ENCODE data around the gene CLSTN2.

Gene CLSTN2

GRCh38 chr3:140148824-140149390 is 213.9 kb downstream of the CLSTN2 start:
- DNase-seq (ENCODE audit: low read depth in 2 of 2) = no peak

DNA sequence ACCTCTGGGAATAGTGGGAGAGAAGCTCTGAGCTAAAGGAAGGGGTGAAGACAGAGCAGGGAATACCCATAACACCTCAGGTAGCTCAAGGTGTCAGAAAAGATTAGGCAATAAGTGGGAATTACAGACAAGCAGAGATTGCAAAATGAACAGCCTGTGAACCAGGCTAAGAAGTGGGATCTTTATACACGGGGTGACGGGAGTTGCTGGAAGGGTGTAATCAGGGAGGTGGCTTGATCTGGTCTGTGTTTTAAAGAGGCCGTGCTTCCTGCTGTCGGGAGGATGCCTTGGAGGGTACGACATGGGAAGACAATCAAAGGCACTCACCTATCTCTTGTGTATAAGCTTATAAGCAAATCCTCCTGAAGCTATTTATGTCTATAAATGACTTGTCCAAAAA is 216.3 kb downstream of the CLSTN2 start:
- DNase-seq (ENCODE audit: low read depth in 2 of 2) = no peak

DNA sequence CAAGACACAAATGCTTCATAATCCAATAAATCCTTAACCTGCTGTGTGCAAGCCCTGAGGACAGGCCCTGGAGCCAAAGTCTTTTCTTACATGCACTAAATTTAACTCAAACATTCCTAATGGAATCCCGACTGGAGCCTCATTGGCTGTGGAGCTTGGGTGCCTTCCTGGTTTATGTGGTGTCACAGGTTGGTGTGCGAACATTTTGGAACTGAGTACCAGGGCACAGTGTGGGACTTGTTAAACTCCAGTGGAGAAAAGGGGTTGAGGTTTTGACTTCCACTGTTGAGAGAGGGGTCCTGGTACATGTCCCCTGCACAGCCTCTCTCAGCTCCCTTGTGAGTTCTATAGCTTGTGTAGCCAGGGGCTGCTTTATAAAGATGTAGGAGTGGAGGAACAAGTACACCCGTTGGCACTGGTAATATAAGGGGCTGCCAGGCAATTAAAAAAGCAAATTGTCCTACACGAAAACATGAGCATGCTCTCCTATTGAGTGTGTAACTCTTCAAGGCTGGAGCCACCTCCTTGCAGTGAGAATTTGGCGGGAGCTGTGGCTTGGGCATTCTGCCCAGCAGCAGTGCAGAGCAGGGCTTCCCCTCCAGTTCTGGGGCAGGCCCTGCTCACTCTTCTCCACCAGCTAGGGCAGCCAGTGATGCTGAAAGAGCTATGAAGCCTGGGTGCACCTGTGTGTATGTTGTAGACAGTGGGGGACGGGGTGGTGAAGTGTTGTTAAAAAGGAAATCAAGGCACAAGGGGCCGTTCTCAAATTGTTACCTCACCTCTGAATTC is 218.1 kb downstream of the CLSTN2 start:
- no peak for DNase-seq (ENCODE audit: low read depth in 2 of 2)

DNA sequence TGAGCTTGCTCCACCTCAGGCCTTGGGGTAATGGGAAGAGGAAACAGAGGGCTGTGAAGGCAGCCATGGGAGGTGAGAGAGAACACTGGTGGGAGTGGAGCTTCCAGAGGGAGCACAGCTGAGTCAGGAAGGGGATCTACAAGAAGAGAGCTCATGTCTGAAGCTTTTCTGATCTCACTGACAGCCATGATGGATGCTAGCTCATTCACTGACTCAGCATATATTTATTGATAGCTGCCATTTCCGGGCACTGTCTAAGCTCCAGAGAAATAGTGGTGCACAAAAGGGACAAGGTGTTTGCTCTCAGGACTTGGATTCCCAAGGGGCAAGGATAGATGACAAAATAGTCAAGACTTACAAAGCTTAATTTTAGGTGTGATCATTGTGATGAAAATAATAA is 218.8 kb downstream of the CLSTN2 start:
- no peak for DNase-seq (ENCODE audit: low read depth in 2 of 2)

DNA sequence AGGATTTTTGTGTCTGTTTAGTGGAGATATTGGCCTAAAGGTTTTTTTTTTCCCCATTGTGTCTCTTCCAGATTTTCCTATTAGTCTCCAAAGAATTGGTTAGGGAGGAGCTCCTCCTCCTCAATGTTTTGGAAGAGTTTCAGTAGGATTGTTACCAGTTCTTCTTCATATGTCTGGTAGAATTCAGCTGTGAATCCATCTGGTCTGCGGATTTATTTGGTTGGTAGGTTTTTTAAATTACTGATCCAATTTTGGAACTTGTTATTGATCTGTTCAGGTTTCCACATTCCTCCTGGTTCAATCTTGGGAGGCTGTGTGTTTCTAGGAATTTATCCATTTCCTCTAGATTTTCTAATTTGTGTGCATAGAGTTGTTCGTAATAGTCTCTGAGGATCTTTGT is 222.2 kb downstream of the CLSTN2 start:
- DNase-seq (ENCODE audit: low read depth in 2 of 2) = no peak

DNA sequence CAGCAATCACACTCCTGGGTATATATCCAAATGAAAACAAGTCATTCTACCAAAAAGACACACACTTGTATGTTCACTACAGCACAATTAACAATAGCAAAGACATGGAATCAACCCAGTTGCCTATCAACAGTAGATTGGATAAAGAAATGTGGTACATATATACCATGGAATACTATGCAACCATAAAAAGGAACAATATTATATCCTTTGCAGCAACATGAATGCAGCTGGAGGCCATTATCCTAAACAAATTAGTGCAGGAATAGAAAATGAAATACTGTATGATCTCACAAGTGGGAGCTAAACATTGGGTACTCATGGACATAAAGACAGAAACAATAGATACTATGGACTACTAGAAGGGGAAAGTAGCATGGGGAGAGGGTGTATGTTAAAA is 224.7 kb downstream of the CLSTN2 start:
- DNase-seq (ENCODE audit: low read depth in 2 of 2) = no peak

GRCh38 chr3:140160553-140160952 is 225.6 kb downstream of the CLSTN2 start:
- DNase-seq (ENCODE audit: low read depth in 2 of 2) = no peak

DNA sequence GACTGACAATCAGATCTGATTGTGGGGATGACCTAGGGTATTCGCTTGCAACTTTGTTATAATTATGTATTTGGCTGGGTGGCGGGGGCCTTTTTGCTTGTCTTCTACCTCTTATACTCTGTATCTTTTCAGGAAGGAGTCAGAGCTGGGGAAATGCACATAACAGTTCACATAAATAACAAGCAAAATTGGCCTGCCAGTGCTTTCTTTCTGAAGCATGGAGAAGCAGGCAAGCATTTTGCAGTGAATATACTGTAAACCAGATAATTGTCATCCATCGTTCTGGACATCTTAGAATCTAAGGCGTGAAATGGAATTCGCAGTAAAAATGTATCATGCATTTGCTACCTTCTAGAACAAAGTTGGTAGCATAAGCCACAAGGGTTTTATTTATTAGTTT is 227.6 kb downstream of the CLSTN2 start:
- no peak for DNase-seq (ENCODE audit: low read depth in 2 of 2)

DNA sequence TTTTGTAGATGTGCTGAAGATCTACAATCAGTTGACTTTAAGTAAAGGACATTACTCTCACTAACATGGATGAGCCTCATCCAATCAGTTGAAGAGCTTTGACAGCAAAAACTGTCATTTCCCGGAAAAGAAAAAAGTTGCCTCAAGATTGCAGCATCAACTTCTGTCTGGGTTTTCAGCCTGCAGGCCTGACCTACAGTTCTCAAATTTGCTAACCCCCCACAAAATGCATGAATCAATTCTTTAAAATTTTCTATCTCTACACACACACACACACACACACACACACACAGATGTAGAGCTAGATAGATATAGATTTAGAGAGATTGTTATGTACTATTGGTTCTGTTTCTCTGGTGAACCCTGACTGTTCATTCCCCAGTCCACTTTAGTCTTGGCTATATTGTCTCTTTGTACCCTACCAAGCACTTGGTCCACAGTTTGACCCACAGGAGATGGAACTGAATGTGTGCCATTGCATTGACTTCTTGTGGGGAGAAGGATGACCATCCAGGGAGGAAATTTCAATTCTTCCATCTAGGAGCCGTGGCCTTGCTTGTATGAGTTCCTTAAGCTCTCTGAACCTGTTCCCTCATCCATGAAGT is 228.3 kb downstream of the CLSTN2 start:
- no peak for DNase-seq (ENCODE audit: low read depth in 2 of 2)

DNA sequence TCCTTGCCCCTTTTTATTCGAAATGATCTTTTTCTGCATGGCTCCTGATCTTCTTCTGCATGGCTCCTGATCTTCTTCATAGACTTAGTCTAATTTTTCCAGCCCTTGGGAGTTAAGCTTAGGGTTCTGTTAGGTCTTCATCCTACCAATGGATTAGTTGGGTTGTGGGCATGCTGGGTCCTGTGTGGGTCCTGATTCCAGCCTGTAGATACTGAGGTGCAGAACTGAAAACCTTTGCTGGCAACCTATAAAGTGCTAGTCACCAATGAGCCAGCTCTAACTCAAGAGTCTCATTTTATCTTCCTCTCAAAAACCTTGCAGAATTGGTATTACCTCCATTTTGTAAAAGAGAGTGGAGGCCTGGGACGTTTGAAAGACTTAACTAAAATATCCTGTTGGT is 229.2 kb downstream of the CLSTN2 start:
- no peak for DNase-seq (ENCODE audit: low read depth in 2 of 2)

DNA sequence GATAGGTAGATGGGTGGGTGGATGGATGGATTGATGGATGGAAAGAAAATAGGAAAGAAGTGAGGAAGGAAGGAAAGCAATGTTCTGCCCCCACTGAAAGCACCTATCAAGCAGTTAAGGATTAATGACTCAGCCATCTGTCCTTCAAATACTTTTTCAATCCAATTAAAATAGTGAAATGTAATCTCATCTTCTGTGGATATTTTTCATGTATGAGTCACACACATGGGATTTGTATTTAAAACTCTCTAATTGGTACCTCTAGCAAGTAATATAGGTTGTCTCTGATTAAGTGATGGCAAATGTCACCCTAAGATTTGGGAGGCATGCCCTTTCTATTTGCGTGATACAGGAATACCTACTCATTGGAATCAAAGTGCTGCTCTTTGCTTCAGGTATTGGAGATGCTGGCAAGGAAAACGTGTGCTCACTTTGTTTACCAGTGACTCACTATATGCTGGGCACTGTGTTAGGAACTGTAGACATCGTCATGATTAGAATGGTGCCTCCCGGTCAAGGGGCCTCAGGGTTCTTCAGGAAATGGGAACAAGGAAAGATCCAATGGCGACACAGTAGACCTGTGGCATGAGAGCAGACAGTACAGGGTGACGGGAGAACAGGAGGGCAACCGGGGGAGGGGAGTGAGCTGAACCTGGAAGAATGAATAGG is 230.1 kb downstream of the CLSTN2 start:
- DNase-seq (ENCODE audit: low read depth in 2 of 2) = no peak

DNA sequence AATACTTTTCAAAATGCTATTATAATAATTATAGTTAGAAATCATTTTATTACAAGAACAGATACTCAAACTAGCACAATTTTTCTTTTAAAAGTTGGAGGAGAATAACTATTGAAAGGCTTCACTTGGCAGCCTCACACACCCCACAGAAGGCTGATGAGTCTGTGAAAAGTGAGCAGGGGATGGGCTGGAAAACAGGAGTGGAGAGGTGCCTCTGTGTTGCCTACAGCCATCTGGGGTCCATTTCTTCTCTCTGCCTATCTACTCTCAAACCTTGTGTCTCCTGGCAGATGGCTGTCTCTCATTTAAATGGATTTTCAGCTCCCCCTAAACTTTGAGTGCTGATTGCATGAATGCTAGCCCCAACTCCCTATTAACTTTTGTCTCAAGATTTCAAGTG is 230.8 kb downstream of the CLSTN2 start:
- no peak for DNase-seq (ENCODE audit: low read depth in 2 of 2)

GRCh38 chr3:140166861-140167599 is 232.0 kb downstream of the CLSTN2 start:
- DNase-seq (ENCODE audit: low read depth in 2 of 2) = no peak

DNA sequence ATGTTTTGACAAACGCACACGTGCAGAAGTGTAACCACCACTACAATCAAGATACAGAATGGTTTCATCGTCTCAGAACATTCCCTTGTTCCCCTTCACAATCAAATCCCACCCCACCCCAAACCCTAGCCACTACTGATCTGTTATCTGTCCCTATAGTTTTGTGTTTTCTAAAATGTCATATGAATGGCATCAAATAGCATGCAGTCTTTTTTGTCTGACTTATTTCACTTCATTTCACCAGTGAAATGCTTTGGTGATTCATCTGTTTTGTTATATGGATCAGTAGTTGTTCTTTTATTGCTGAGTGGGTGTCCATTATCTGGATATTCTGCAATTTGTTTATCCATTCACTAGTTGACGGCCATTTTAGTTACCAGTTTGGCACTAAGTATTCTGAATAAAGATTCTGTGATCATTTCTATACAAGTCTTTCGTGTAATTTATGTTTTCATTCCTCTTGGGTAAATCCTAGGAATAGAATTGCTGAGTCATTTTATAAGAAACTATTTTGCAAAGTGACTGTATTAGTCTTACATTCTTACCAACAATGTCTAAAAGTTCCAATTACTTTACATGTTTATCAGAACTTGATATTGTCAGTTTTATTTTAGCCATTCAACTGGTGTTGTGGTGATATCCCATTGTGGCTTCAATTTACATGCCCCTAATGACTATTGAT is 232.8 kb downstream of the CLSTN2 start:
- DNase-seq (ENCODE audit: low read depth in 2 of 2) = no peak

DNA sequence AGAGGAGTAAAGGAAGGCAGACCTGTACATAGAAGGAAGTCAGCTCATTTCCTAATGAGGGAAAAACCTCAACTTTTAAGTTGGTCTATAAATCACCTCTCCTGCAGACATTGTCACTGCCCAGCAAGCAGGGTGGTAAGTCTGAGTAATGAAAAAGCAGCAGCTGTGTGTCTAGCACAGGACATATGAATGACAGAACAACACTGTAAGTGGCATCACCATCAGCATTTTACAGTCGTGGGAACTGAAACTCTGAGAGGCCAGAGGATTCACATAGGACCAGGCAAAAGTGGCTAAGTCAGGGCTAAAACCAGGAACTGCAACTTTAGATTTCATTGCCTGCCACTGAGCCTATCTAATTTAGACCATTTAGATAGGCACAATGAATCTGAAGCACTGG is 235.6 kb downstream of the CLSTN2 start:
- DNase-seq (ENCODE audit: low read depth in 2 of 2) = no peak

DNA sequence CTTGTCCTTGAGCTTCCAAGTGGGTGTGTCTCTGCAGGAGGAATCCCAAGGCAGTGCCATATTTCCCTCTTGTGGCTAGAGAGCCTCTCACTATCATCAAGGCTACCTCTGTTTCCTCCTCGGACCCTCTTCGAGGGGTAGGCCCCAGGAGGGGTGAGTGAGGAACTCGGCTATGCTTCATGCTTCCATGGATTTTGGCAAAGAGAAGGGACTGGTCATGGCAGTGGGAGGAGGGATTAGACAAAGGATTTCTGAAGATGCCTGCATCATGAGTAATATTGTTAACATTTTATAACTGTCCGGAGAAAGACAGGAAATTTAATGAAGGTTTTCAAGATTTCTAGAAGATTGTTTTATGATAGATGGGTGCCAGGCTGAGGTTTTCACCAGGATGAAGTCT is 241.5 kb downstream of the CLSTN2 start:
- no peak for DNase-seq (ENCODE audit: low read depth in 2 of 2)

- no peak for DNase-seq (ENCODE audit: low read depth in 2 of 2)
Observed at GRCh38 chr3:140177943-140178342, 243.0 kb downstream of the CLSTN2 start.

- DNase-seq (ENCODE audit: low read depth in 2 of 2) = no peak
Observed at GRCh38 chr3:140178482-140178881, 243.5 kb downstream of the CLSTN2 start.

DNA sequence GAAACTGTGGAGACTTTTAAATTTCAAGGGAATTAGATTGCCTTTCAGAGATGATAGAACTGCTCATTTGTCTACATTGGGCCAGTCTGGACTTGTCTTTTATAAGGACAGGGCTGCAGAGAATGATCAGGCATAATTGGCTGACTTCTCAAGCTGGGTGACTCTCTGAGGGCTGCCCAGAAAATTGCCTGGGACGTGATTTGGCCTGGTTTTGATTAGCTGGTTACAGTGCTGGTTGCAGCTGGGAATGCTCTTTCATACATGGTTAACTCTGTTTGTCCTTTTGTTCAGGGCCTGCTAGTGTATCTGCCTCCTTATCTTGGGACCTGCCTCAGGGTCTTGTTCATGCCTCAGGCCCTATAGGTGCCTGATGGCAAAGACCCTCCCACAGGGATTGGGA is 245.6 kb downstream of the CLSTN2 start:
- DNase-seq (ENCODE audit: low read depth in 2 of 2) = no peak

- DNase-seq (ENCODE audit: low read depth in 2 of 2) = no peak
Observed at GRCh38 chr3:140185375-140185774, 250.4 kb downstream of the CLSTN2 start.

GRCh38 chr3:140186421-140186920 is 251.5 kb downstream of the CLSTN2 start:
- DNase-seq (ENCODE audit: low read depth in 2 of 2) = no peak

Measured in stimulated activated CD8-positive, alpha-beta memory T cell treated with anti-CD3 and anti-CD28 coated beads, Interleukin-7, amount 100 ng/mL, for 4 hours (primary cell).